HG03095 (cell line): ENCODE data around the gene BLOC1S5.
"Not testable (repeated sequence)": the region's sequence is repeated elsewhere in the genome, so short reads cannot be mapped to it uniquely, and the experiment has no call there.

ENCODE experiments used
- ATAC-seq: cut with Tn5 transposase; IDR thresholded peaks from one replicate; pipeline ENCODE4 v1.9.1; 2021; ENCODE audit warnings: moderate library complexity; ENCODE audit not compliant: unreplicated experiment

Gene BLOC1S5

DNA sequence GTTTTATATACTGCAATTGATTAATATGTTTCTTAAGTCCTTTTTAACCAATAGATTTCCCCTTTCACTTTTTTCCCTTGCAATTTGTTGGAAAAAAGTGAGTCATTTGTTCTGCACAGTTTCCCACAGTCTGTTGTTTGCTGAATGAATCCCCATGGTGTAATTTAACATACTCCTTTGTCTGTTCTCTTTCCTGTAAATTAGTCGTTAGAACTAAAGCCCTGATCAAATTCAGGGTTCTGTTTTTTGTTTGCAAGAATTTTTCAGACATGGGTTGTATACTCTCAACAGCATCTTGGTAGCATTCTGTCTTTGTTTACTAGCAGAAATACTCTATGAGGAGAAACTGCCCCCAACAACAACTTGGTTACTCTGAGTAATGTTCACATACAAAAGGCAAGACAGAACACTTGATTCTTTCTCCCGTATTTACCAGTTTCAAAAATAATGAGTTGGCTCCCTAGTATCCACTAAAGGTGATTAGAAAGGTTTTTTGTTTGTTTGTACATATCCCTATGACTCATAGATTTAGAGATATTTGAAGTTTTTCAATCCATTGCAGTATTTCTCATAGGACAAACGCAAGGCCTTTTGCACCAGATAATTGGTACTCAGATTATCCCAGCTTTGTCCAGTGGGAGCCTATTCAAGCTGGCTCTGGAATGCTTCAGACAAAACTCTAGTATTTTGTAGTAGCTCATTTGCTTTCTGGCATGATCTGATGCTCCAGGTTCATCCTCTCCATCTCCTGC is 16.5 kb downstream of the BLOC1S5 start:
- no peak for ATAC-seq

DNA sequence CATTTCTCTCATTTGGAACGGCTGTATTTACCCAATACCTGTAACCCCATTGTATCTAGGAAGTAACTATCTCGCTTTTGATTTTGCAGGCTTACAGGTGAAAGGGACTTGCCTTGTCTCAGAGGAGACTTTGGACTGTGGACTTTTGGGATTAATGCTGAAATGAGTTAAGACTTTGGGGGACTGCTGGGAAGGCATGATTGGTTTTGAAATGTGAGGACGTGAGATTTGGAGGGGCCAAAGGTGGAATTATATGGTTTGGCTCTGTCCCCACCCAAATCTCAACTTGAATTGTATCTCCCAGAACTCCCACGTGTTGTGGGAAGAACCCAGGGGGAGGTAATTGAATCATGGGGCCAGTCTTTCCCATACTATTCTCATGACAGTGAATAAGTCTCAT is 18.4 kb downstream of the BLOC1S5 start:
- not testable (repeated sequence) for ATAC-seq

DNA sequence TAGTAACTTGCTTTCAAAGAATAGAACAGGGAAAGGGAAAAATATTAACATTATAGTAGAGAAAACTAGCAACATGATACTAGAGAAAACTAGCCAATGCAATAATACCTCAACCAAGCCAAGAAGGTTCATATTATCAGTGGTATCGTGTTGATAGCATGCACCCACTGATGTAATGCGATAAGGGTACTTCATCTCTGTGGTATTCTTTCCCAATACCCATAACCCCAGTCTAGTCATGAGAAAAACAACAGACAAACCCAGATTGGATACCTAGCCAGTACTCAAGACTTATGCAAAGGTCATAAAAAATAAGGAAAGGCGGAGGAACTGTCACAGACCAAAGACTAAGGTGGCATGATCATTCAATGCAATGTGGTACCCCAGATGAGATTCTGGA is 21.0 kb downstream of the BLOC1S5 start:
- ATAC-seq, result no peak

DNA sequence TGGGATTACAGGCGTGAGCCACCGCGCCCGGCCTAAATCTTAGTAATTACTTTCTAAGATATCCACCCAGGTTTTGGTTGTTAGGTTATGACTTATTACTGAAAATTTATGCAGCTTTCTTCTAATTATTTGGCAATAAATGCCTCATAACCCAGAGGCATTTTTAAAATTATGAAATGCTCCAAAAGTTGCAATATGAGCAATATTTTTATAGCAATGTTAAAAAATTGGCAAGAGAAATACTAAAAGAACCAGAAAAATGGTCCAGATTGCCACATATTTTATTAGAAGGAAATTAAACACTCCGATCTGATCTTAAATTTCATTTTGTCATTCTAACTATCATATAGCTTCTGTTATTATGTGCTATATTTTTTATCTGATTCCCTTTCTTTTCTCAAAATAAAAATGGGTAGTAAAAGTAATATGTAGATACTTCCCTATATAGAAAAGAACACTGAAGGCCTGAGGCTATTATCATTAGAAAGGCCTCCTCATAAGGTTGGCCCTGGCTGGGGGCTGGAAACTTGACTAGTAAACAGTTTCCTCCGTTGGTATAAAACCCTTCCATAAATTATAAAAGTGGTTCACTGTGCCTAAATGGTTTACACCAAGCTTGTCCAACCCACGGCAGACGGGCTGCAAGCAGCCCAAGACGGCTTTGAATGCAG is 22.1 kb downstream of the BLOC1S5 start:
- no peak for ATAC-seq

DNA sequence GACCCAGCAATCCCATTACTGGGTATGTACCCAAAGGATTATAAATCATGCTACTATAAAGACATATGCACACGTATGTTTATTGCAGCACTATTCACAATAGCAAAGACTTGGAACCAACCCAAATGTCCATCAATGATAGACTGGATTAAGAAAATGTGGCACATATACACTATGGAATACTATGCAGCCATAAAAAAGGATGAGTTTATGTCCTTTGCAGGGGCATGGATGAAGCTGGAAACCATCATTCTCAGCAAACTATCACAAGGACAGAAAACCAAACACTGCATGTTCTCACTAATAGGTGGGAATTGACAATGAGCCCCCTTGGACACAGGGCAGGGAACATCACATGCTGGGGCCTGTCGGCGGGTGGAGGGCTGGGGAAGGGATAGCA is 30.1 kb downstream of the BLOC1S5 start:
- ATAC-seq, result not testable (repeated sequence)

DNA sequence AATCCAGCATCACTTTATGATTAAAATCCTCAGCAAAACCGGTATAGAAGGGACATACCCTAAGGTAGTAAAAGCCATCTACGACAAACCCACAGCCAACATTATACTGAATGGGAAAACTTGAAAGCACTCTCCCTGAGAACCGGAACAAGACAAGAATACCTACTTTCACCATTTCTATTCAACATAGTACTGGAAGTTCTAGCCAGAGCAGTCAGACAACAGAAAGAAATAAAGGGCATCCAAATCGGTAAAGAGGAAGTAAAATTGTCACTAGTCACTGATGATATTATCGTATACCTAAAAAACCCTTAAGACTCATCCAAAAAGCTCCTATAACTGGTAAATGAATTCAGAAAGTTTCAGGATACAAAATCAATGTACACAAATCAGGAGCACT is 33.3 kb downstream of the BLOC1S5 start:
- no peak for ATAC-seq

DNA sequence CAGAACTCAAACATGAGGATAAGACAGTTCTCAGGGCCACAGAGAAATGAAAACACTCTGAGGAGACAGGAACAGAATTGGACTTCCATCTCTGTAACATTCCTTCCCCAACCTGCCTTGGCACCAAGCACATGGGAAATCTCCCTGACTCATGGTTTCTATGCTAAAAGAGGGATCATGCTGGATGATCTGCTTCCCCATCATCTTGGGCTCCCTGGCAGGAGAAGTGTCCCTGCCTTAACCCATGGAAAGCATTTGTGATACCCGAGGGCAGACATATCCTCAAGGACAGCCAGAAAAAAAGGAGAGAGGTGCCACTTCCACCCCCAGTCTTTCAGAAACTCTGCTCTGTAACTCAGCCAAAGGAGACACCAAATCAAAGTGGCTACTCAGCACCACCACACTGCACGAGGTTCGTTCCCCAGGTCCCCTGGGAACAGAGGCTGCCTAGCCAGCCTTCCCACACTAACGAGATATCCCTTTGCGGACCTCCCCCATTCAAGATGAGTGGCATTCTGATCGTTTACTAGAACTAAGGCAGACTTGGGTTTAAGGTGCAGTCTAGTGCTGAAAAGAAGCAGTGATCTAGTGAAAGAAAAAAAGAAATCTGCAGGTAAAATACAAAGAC is 34.8 kb downstream of the BLOC1S5 start:
- no peak for ATAC-seq

DNA sequence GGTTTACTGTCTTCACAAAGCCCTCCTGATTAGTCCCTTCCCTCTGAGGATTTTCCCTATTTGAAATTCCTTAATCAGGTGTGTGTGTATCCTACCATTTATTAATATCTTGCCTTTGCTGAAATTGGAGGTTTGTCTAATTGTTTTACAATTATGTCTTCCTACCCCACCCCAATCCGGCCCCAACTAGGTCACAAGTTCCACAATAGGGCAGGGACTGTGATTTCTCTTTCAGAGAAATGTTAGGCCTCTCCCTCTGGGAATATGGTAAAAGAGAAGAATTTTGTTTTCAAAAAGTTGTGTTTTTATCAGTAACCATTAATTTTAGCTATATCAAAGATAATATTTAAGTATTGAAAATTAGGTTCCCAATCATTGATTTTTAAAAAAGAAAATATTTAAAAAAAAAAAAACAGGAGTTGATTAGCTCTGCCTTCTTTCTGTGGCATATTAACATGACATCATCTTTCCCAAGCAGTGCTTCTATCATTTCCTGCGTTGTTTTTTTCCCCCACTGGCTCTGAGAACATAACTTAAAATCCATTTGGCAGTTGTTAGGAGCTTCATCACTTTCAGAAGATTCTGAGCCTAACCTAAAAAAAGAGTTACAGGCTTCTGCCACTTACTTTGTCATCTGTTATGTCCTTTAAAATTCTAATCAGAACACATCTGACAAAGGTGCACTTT is 36.1 kb downstream of the BLOC1S5 start:
- no peak for ATAC-seq

DNA sequence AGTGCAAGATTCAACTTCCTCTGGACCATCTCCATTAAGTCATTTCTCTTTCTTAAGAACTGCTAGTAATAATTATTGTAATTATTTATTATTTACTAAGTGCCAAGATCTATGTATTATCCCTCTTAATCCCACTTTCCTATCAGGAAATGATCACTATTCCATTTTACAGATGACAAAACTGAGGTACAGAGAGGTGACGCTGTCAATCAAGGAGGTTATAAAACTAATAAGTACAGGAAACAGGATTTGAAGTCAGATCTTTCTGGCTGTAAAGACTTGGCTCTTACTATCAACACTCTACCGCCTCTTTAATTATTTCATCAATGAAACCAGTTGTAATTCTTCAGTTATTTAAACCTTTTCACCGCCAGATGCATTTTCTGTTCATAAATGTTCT is 37.4 kb downstream of the BLOC1S5 start:
- no peak for ATAC-seq

DNA sequence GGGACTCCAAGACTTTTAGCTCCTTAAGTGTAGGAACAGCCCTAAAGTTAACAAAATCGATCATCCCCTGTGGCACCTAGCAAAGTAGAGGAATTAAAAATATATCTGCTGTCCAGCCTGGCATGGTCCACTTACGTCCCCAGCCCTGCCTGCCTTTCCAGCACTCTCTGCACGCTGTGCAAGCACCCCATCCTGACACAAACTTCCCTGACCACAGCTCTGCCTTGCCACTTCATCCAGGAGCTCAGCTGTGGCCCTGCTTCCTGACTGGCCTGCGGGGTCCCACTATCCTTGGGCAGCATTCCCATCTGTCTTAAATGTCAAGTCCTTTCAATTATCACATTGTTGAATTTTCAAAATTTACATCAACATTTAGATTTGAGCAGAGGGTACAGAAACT is 39.0 kb downstream of the BLOC1S5 start:
- ATAC-seq, result no peak

DNA sequence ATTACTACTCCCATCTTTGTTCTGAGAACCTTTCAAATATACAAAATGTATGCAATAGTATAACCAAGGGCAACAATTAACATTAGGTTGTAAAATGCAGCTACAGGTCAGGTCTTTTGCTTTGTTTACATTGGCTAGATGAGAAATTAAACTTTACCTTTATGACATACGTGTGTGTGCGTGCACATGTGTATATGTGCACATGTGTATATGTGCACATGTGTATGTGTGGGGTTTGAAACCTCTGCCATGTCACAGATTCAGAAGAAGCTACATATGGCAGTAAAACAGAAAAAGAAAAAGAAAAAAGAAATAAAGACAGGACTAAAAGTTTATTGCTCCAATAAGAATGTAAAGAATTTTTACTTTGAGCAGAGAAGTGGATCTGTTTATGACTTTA is 40.6 kb downstream of the BLOC1S5 start:
- no peak for ATAC-seq

DNA sequence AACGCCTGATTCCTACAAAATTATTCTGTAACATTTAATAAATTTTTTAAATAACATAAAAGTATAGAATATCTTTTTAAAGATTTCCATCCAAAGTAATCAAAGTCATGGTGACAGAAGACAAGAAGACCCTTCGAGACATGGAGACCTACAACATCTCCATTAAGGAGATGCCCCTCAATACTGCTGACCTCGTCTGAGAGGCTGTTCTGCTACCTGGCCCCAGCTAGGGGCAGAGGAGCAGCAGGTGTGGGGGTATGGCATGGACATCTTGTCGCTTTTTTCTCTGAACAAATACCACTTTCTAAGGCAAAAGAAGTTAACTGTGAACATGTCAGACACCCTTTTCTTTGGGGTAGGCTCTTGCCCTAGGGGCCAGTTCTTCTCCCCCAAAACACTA is 44.1 kb downstream of the BLOC1S5 start:
- ATAC-seq, result no peak

DNA sequence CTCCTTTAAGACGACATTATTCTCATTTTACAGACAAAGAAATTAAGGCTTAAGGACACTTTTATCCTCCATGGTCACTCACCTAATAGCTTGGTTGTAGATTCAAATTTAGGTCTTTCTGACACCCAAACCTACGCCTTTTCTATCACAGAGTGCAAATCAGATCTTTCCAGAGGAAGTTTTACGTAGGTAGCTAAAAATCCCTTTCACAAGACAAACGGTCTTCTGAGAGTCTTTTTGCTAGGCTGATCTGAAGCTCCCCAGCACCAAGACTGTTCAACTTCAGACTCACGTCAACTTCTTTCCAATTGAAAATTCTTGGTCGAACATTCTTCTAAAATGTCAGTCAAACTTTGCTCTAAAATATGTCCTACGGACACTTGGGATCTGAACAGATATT is 46.5 kb downstream of the BLOC1S5 start:
- peak; percentile 22 for ATAC-seq

DNA sequence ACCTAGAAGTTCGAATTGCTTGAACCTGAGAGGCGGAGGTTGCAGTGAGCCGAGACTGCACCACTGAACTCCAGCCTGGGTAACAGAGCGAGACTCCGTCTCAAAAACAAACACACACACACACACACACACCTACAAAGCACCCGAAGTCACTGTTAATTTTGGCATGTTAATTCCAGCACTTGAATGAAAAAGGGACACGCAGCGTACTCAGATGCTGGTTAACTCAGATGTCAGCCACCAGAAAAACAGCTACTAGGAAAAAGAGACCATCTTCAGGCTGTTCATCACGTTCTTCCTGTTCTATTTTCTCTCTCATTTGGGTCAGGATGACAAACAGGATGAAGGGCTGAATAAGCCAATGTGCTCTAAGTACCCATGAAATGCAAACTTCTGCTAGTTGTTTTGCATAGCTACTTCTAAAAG is 46.9 kb downstream of the BLOC1S5 start:
- ATAC-seq, result peak; percentile 89

DNA sequence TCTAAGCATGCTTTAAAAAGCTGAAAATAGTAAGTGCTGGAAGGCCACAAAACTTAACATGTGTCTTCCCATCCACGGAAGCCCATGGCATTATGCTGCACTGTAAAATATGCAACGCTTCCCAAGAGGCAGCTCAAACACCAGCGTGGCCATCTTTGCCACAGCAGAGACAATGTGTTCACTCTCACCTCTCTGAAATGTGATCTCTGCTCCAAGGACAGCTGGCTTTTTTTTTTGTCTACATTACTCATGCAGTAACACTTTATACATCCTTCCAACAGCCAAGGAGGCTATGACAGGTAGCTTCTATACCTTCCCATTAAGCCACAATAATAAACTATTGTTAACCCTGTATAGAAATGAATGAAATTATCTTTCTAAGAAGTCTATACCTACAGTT is 49.2 kb downstream of the BLOC1S5 start:
- ATAC-seq, result no peak

DNA sequence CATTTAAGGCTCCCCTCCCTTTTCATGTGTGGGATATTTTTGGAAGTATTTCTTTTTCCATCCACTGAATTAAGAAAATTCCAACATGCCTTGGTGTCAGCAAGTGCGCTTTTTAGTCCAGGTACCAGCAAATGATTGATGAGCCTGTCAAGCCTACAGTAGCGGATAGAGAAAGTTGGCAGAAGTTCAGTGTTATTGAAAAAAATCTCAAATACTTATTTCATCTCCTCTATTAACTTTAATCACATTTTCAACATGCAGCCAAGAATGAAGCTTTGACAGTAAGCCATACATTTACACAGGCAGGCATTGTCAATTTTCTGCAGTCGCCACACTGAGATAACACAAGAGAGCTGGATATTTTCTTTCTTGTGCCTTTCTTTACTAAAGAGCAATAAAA is 50.4 kb downstream of the BLOC1S5 start:
- ATAC-seq, result no peak

DNA sequence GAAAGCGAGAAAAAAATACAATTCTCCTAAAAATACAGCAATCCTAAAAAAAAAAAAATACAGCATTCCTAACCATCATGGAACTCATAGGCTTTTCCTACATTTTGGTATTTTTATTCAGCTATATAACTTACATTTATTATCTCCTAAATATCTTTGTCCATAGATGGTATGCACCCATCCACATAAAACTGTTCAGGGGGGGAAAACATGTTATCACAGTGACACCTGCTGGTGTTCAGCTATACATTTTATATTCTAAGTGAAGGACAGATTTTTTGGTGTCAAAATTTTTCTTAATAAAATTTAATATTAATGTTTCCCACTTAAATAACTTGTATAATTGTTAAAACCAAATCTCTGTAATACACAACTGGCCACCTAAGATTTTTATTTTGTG is 58.0 kb downstream of the BLOC1S5 start:
- no peak for ATAC-seq

DNA sequence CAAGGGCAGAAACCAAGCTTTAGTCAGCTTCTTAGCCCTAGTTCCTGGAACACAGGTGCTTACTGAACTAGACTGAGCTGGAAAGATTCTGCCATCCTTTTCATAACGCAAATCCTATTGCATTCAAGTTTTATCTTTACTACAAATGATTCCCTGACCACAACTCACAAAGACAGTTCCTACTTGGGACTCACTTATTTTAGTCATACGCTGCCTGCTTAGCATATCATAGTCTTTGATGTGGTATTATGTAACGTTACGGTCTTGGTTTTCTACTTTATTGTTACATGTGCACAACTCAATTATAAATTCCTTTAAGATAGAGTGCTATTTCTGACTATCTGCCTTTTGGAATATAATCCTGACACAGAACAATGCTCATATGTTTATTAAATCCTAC is 59.1 kb downstream of the BLOC1S5 start:
- ATAC-seq, result no peak

DNA sequence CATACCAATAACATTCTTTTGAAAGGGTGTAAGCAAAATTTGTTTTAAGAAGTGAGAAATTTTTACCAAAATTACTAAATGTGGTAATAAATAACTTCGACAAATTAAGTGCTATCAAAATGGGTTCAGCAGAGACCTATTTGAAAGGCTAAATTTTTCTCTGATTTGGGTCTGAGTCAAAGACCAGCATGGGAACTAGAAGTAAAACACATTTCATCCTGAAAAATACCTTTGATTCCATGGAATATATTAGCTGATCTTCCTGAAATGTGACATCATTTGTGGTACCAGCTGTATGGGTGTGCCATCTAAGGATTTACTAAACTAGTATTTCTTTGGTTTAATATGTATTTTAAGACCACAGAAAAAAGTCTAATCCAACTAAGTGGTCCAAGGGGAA is 63.6 kb downstream of the BLOC1S5 start:
- no peak for ATAC-seq

DNA sequence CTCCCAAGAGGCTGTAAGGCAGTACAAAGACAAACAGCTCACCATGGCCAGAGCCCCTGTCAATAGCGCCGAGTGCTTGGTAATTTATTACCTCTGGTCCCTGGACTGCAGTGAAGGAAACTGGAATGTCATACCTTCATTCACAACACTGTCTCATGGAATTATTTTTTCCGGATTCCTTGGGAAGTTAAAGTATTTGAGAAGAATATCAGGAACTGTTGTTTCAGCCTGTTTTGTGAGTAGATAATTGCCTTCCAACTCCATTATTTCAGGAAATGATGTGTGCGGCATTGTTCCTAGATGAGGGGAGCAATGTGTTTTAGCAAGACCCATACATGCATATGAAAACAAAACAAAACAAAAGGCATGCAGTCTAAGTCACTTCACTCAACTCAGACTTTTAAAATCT is 64.0 kb downstream of the BLOC1S5 start:
- no peak for ATAC-seq

DNA sequence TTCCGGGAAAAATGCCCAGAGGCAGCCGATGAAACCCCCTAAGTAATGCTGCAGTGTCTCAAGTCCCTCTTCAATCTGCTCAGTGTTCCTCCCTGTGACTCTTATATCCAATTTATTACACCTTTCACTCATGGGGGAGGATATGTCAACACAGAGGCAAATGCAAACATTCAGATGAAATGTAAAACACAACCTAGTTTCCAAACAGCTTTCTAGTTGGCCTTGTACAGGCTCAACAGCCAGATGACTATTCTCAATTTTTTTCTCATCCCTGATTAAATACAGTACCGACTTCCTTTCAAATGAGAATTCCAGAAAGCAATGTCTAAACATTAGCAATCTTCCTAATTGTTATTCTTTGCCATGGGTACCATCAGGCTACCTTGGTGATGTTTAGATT is 65.0 kb downstream of the BLOC1S5 start:
- no peak for ATAC-seq
